H1 (cell line): ENCODE measurements around the gene SLC7A11. TPM values are rescaled to one million over a fixed set of nuclear protein-coding genes. Genes with fewer than 3 reads are reported as not detected.
"Not testable (repeated sequence)": the region's sequence is repeated elsewhere in the genome, so short reads cannot be mapped to it uniquely, and the experiment has no call there.

Experiments used
- CTCF ChIA-PET: fragments of 300-600 bp; sonication (Branson Sonifier 250); formaldehyde crosslinking; loops from one replicate; lab custom pipeline; 2021; ENCODE audit not compliant: partially characterized antibody; lab: Charles Lee
- POLR2A ChIA-PET: fragments of 300-600 bp; sonication (Branson Sonifier 250); formaldehyde crosslinking; loops from one replicate; lab custom pipeline; 2021; ENCODE audit warnings: inconsistent platforms; ENCODE audit not compliant: partially characterized antibody; lab: Charles Lee
- DNase-seq, 2 experiments: peaks; one replicate each; pipeline versions ENCODE4 v3.0.0 to v3.0.0-alpha.2; 2010 to 2022; ENCODE audit warnings: low spot score in 2 of 2, low read depth in 1 of 2, mixed read lengths in 1 of 2
- FAIRE-seq: peaks from 2 replicates; lab custom pipeline; 2011; peaks lifted over from hg19 to GRCh38; lab: Jason Lieb, UNC
- H2AFZ ChIP-seq: 2 replicates; pipeline ENCODE4 v1.8.1; 2012; ENCODE audit warnings: low read length, inconsistent platforms
- H2AK5ac ChIP-seq: 2 replicates; pipeline ENCODE4 v1.6.1; 2013; ENCODE audit warnings: low read depth, low read length
- H2BK120ac ChIP-seq: replicated peaks from 2 replicates; pipeline ENCODE3; 2013; ENCODE audit warnings: low read depth, low read length, inconsistent platforms
- H2BK12ac ChIP-seq: 2 replicates; pipeline ENCODE4 v1.6.1; 2013; ENCODE audit warnings: low read depth, low read length
- H2BK15ac ChIP-seq: 2 replicates; pipeline ENCODE4 v1.6.1; 2013; ENCODE audit warnings: low read length
- H2BK20ac ChIP-seq: 2 replicates; pipeline ENCODE4 v1.6.1; 2013; ENCODE audit warnings: low read length
- H2BK5ac ChIP-seq: 2 replicates; pipeline ENCODE4 v1.6.1; 2013; ENCODE audit warnings: low read depth, low read length
- H3K14ac ChIP-seq: 2 replicates; pipeline ENCODE4 v1.6.1; 2013; ENCODE audit warnings: inconsistent platforms; ENCODE audit not compliant: insufficient read length
- H3K18ac ChIP-seq: 2 replicates; pipeline ENCODE4 v1.6.1; 2013; ENCODE audit warnings: low read length; ENCODE audit errors: extremely low read depth
- H3K23ac ChIP-seq: 2 replicates; pipeline ENCODE4 v1.6.1; 2013; ENCODE audit warnings: inconsistent platforms; ENCODE audit not compliant: insufficient read length
- H3K23me2 ChIP-seq: 2 replicates; pipeline ENCODE4 v1.6.1; 2013; ENCODE audit warnings: low read depth, low read length
- H3K27ac ChIP-seq: 2 replicates; pipeline ENCODE4 v1.6.1; 2011; ENCODE audit warnings: low read depth, low read length, inconsistent platforms
- H3K27me3 ChIP-seq, 4 experiments: replicated peaks in 1 of 4; 1 replicate in 1 of 4; 2 replicates in 3 of 4; pipeline versions ENCODE4 v1.6.1 to v1.8.1; 2011 to 2013; ENCODE audit warnings: low read length in 3 of 4, mild to moderate bottlenecking in 3 of 4, inconsistent platforms in 2 of 4, mixed read lengths in 2 of 4, moderate library complexity in 1 of 4; ENCODE audit not compliant: control insufficient read depth in 3 of 4, insufficient read depth in 3 of 4; ENCODE audit errors: extremely low read depth in 1 of 4
- H3K36me3 ChIP-seq, 4 experiments: 2 replicates each; pipeline versions ENCODE4 v1.6.1 to v1.8.1; 2011 to 2013; ENCODE audit warnings: mild to moderate bottlenecking in 4 of 4, low read length in 3 of 4, moderate library complexity in 2 of 4, control low read depth in 1 of 4, inconsistent platforms in 1 of 4; ENCODE audit not compliant: insufficient read depth in 4 of 4, control insufficient read depth in 2 of 4
- H3K4ac ChIP-seq: replicated peaks from 2 replicates; pipeline ENCODE3; 2013; ENCODE audit warnings: low read length, low read depth, mixed read lengths, inconsistent platforms; ENCODE audit not compliant: insufficient read length
- H3K4me1 ChIP-seq, 4 experiments: replicated peaks in 1 of 4; 1 replicate in 1 of 4; 2 replicates in 3 of 4; pipeline versions ENCODE4 v1.6.1 to v1.8.1; 2011 to 2013; ENCODE audit warnings: low read length in 3 of 4, inconsistent platforms in 2 of 4, mixed read lengths in 1 of 4; ENCODE audit not compliant: insufficient read depth in 4 of 4, control insufficient read depth in 3 of 4
- H3K4me2 ChIP-seq, 2 experiments: 2 replicates each; pipeline versions ENCODE4 v1.6.1 to v1.8.1; 2011 to 2013; ENCODE audit warnings: low read depth in 2 of 2, low read length in 2 of 2, control low read depth in 1 of 2, inconsistent platforms in 1 of 2, mild to moderate bottlenecking in 1 of 2; ENCODE audit not compliant: insufficient read depth in 1 of 2
- H3K4me3 ChIP-seq, 4 experiments: fragments of 200-600, 300-600 bp in 1 of 4; sonication (generic), shearing (Covaris generic), sonication (Bioruptor Twin) in 1 of 4; 2 replicates each; pipeline versions ENCODE4 v1.5.1 to v1.8.1; 2011 to 2016; ENCODE audit warnings: low read length in 4 of 4, low read depth in 3 of 4, control low read depth in 2 of 4, inconsistent platforms in 2 of 4, mild to moderate bottlenecking in 2 of 4, mixed read lengths in 1 of 4, moderate library complexity in 1 of 4; ENCODE audit not compliant: insufficient read depth in 2 of 4; ENCODE audit errors: extremely low read depth in 1 of 4
- H3K56ac ChIP-seq: replicated peaks from 2 replicates; pipeline ENCODE3; 2013; ENCODE audit warnings: low read depth, mild to moderate bottlenecking, mixed read lengths, low read length, inconsistent platforms; ENCODE audit not compliant: insufficient read length
- H3K79me1 ChIP-seq: 2 replicates; pipeline ENCODE4 v1.6.1; 2013; ENCODE audit warnings: low read depth, low read length, control low read depth
- H3K79me2 ChIP-seq, 2 experiments: 2 replicates each; pipeline versions ENCODE4 v1.6.1 to v1.8.1; 2012 to 2013; ENCODE audit warnings: low read length in 2 of 2, mild to moderate bottlenecking in 2 of 2, inconsistent platforms in 1 of 2; ENCODE audit not compliant: insufficient read depth in 2 of 2, control insufficient read depth in 1 of 2
- H3K9ac ChIP-seq, 4 experiments: replicated peaks in 1 of 4; 1 replicate in 1 of 4; 2 replicates in 3 of 4; pipeline versions ENCODE4 v1.6.1 to v1.8.1; 2011 to 2013; ENCODE audit warnings: low read depth in 3 of 4, low read length in 3 of 4, control low read depth in 2 of 4, mild to moderate bottlenecking in 2 of 4, moderate library complexity in 2 of 4, inconsistent platforms in 1 of 4; ENCODE audit errors: extremely low read depth in 1 of 4
- H3K9me3 ChIP-seq, 2 experiments: 2 replicates each; pipeline versions ENCODE4 v1.6.1 to v1.8.1; 2012 to 2013; ENCODE audit warnings: mild to moderate bottlenecking in 2 of 2, moderate library complexity in 2 of 2, control low read depth in 1 of 2, inconsistent platforms in 1 of 2, low read depth in 1 of 2, low read length in 1 of 2, mixed read lengths in 1 of 2; ENCODE audit not compliant: insufficient read depth in 2 of 2
- H4K20me1 ChIP-seq, 2 experiments: replicated peaks in 1 of 2; 2 replicates each; pipeline versions ENCODE3 to v1.8.1; 2011 to 2013; ENCODE audit warnings: inconsistent platforms in 2 of 2, low read length in 2 of 2, mild to moderate bottlenecking in 1 of 2; ENCODE audit not compliant: insufficient read depth in 2 of 2, control insufficient read depth in 1 of 2
- H4K5ac ChIP-seq: 2 replicates; pipeline ENCODE4 v1.6.1; 2013; ENCODE audit warnings: low read length, low read depth, mixed read lengths, inconsistent platforms; ENCODE audit not compliant: insufficient read length
- H4K8ac ChIP-seq: 2 replicates; pipeline ENCODE4 v1.8.0; 2013; ENCODE audit warnings: mild to moderate bottlenecking, moderate library complexity, low read length, inconsistent platforms; ENCODE audit not compliant: insufficient read depth; ENCODE audit errors: extremely low read depth
- H4K91ac ChIP-seq: replicated peaks from 2 replicates; pipeline ENCODE3; 2013; ENCODE audit warnings: low read length, mixed read lengths, inconsistent platforms; ENCODE audit not compliant: insufficient read length
- CHD2 ChIP-seq: IDR thresholded peaks from 2 replicates; pipeline ENCODE4 v1.6.1; 2012; ENCODE audit warnings: low read length, improper control_type of control experiment
- FOSL1 ChIP-seq: IDR thresholded peaks from 2 replicates; pipeline ENCODE4 v1.6.1; 2011; ENCODE audit warnings: mild to moderate bottlenecking, low read depth, low read length, moderate library complexity; ENCODE audit not compliant: insufficient read depth
- NANOG ChIP-seq: IDR thresholded peaks from 2 replicates; pipeline ENCODE4 v1.6.1; 2011; ENCODE audit warnings: low read length, low read depth, mild to moderate bottlenecking, inconsistent platforms; ENCODE audit not compliant: insufficient read depth, poor library complexity, severe bottlenecking
- RFX5 ChIP-seq: IDR thresholded peaks from 2 replicates; pipeline ENCODE4 v1.6.1; 2011; ENCODE audit warnings: low read depth, low read length, improper control_type of control experiment, borderline replicate concordance
- WGBS, 2 experiments: shearing (Covaris generic) in 1 of 2; methylation state at CpG; one replicate each; pipeline versions ENCODE4 v1.1.6 to v1.1.7; 2013 to 2015; ENCODE audit warnings: low lambda C conversion rate in 2 of 2, mixed read lengths in 2 of 2, inconsistent platforms in 1 of 2, low coverage in 1 of 2, missing lambda C conversion rate in 1 of 2; ENCODE audit not compliant: insufficient replicate concordance in 2 of 2, insufficient coverage in 1 of 2, insufficient read length in 1 of 2; ENCODE audit errors: extremely low coverage in 1 of 2, missing lambda C conversion rate in 1 of 2; 5-methylcytosine and 5-hydroxymethylcytosine counted together
- polyA plus RNA-seq, 7 experiments: library from polyadenylated mRNA; depleted of rRNA in 3 of 7; stranded (reverse) in 5 of 7; unstranded in 2 of 7; fragments of >200 nt in 5 of 7; fragments of 200-250 nt in 2 of 7; gene quantifications; 1 replicate in 5 of 7; 2 replicates in 1 of 7; 4 replicates in 1 of 7; pipeline versions ENCODE4 v1.2.1 to v1.2.3, GENCODE V29; 2011 to 2013; ENCODE audit warnings: missing spikeins in 2 of 7, mixed read lengths in 2 of 7
- total RNA-seq: library from RNA; stranded (reverse); fragmentation: NEBNext Ultra II Directional; extraction: Animal tissue kit (Norgen Biotek cat#: 25700); gene quantifications from 2 replicates; pipeline ENCODE4 v1.2.1, GENCODE V29; 2021

Gene SLC7A11
- total and polyA plus RNA-seq, 2 of the 8 experiments (the other 6 are each of a cell fraction or from before 2014, with no cell fraction given): 6.6 to 17.0 TPM

- TF ChIP-seq FOSL1: no peak
- TF ChIP-seq CHD2: no peak
- no peak for TF ChIP-seq NANOG
- no peak for TF ChIP-seq RFX5
These were observed 3.4 kb downstream of the SLC7A11 start (continued) for GRCh38 chr4:138238521-138239292.

DNA sequence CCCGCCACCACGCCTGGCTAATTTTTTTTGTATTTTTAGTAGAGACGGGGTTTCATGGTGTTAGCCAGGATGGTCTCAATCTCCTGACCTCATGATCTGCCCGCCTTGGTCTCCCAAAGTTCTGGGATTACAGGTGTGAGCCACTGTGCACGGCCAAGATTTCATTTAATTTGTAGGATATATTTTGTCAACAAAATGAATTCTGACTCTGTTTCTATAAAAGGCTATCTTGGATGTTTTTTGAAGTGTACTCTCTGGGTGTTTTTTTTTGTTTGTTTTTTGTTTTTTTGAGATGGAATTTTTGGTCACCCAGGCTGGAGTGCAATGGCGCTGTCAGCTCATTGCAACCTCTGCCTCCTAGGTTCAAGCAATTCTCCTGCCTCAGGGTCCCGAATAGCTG lies 5.0 kb downstream of the SLC7A11 start:
- DNase-seq, H3K4me3 ChIP-seq, H3K79me1 ChIP-seq, H3K23ac ChIP-seq, H4K20me1 ChIP-seq, H3K4me1 ChIP-seq, H4K91ac ChIP-seq, H2BK15ac ChIP-seq, H2AK5ac ChIP-seq, H3K4ac ChIP-seq, H2BK20ac ChIP-seq, H2AFZ ChIP-seq, CTCF ChIA-PET, H3K14ac ChIP-seq, H3K27ac ChIP-seq, H3K23me2 ChIP-seq, H3K9ac ChIP-seq, H3K9me3 ChIP-seq, H3K18ac ChIP-seq, H3K56ac ChIP-seq, H3K27me3 ChIP-seq, H4K8ac ChIP-seq, H4K5ac ChIP-seq, H2BK5ac ChIP-seq, FAIRE-seq, H2BK12ac ChIP-seq, H2BK120ac ChIP-seq: not testable (repeated sequence)
- H3K4me2 ChIP-seq: peak overlapping the region in 1 of 2 experiments; percentile 33; a peak in 1 of 4 replicates
- H3K79me2 ChIP-seq: peaks cover 0 to 76% of the 10 kb centered on the region in 2 experiments; a peak in 2 of 4 replicates
- peaks cover 0 to 50% (median 4%) of the 10 kb centered on the region in 4 experiments; a peak in 3 of 8 replicates for H3K36me3 ChIP-seq
- POLR2A ChIA-PET: interaction anchor here (1.0 to 8.7 kb wide), 4 partner anchors 8 to 34 kb away, joined by 3 to 90 read pairs (median 4); no protein-coding TSS in a partner anchor
- WGBS, 2 experiments: 95% methylated on average over 7 of the region's 7 CpGs; no CpG with 5 or more reads in 1 of the 2 experiments
